Measurements from ENCODE around the gene TSPAN3. TPM values are rescaled to one million over a fixed set of nuclear protein-coding genes. Genes with fewer than 3 reads are reported as not detected.

Gene TSPAN3
- total RNA-seq, 1 donor from 2014 or later: 352 TPM

GRCh38 chr15:76991741-76992645 lies 78.9 kb downstream of the TSPAN3 start:
- no peak for DNase-seq (ENCODE audit: low spot score, unreplicated experiment)
- H3K4me3 Mint-ChIP-seq (ENCODE audit: low read depth): no peak overlapping the region
- H3K9me3 Mint-ChIP-seq (ENCODE audit: low read depth): no peaks in the 10 kb centered on the region
- peaks cover 9% of the 10 kb centered on the region for H3K4me1 Mint-ChIP-seq (ENCODE audit: low read depth)
- no peak overlapping the region for H3K27ac Mint-ChIP-seq
- TF ChIP-seq CTCF (IDR thresholded peaks at IDR 0.05; ENCODE audit: unreplicated experiment): no peak
- peaks cover 20% of the 10 kb centered on the region for H3K27me3 Mint-ChIP-seq
- no peaks in the 10 kb centered on the region for H3K36me3 Mint-ChIP-seq (ENCODE audit: insufficient read depth)

Other genes with a start within 250 kb of the TSPAN3 start
- gene SCAPER, start 165.8 kb downstream of the TSPAN3 start, total RNA-seq: 43.1 and 43.3 TPM in 2 replicates
- 232 and 236 TPM in 2 replicates for gene RCN2, start 139.4 kb downstream of the TSPAN3 start, total RNA-seq
- gene PSTPIP1, start 76.0 kb downstream of the TSPAN3 start, total RNA-seq: not detected in 2 replicates